Medulla oblongata (tissue), 1 donor: Measurements from ENCODE around the gene ZNF208.
"Not testable (repeated sequence)": the region's sequence is repeated elsewhere in the genome, so short reads cannot be mapped to it uniquely, and the experiment has no call there.

Experiments
- DNase-seq: peaks from one replicate; pipeline ENCODE4 v3.0.0-alpha.2; 2015; ENCODE audit errors: extremely low spot score

Gene ZNF208

GRCh38 chr19:21884786-21885185 lies 126.0 kb downstream of the ZNF208 start:
- DNase-seq, result not testable (repeated sequence)

- DNase-seq, result no peak
These were observed 127.2 kb downstream of the ZNF208 start for GRCh38 chr19:21883516-21883915.
